Activated CD4-positive, alpha-beta T cell treated with anti-CD3 and anti-CD28 coated beads for 36 hours (primary cell): Measurements from ENCODE around the gene C14orf93. TPM values are rescaled to one million over a fixed set of nuclear protein-coding genes. Genes with fewer than 3 reads are reported as not detected.

ENCODE experiments used
- ATAC-seq: fragments of 200-7000 bp; cut with Tn5 transposase; one replicate; pipeline ENCODE4 v1.10.0; 2021; ENCODE audit warnings: mild to moderate bottlenecking, moderate library complexity
- CTCF ChIA-PET: fragments of 350-600 bp; sonication (Branson Sonifier 250); formaldehyde crosslinking; loops from one replicate; lab custom pipeline; 2021; ENCODE audit warnings: antibody characterized with exemption; lab: Charles Lee
- POLR2A ChIA-PET: fragments of 350-600 bp; sonication (Branson Sonifier 250); formaldehyde crosslinking; loops from one replicate; lab custom pipeline; 2021; ENCODE audit warnings: antibody characterized with exemption, inconsistent platforms; lab: Charles Lee
- DNase-seq: peaks from one replicate; pipeline ENCODE4 v3.0.0-alpha.2; 2020
- H3K27ac Mint-ChIP-seq: one replicate; pipeline ENCODE4 v1.8.0; 2021; ENCODE audit warnings: mixed read lengths
- H3K27me3 Mint-ChIP-seq: one replicate; pipeline ENCODE4 v1.8.0; 2021; ENCODE audit warnings: mixed read lengths
- H3K36me3 Mint-ChIP-seq: one replicate; pipeline ENCODE4 v1.8.0; 2021; ENCODE audit warnings: low read depth, mixed read lengths
- H3K4me1 Mint-ChIP-seq: one replicate; pipeline ENCODE4 v1.8.0; 2021; ENCODE audit warnings: mixed read lengths
- H3K4me3 Mint-ChIP-seq: one replicate; pipeline ENCODE4 v1.8.0; 2021; ENCODE audit warnings: mild to moderate bottlenecking, moderate library complexity, mixed read lengths
- H3K9me3 Mint-ChIP-seq: one replicate; pipeline ENCODE4 v1.8.0; 2021; ENCODE audit warnings: low read depth, mixed read lengths
- intact Hi-C, 2 experiments: fragments of 100-400 bp; cut with DNase I in 1 of 2; cut with micrococcal nuclease in 1 of 2; formaldehyde crosslinking; loops; one replicate each; pipeline versions ENCODE4 v1.14.2 to v1.15.1; 2022 to 2024; cut with DNase I, micrococcal nuclease
- total RNA-seq, 2 experiments: library from RNA; stranded (reverse); gene quantifications; one replicate each; pipeline ENCODE4 v1.2.3, GENCODE V29; 2021

The C14orf93 gene
- total RNA-seq, 2 experiments from 2014 or later: 10.7 to 11.5 TPM

GRCh38 chr14:22945642-22946041, 64.3 kb downstream of the C14orf93 start:
- Mint-ChIP-seq H3K4me3 (no peak overlapping the region), H3K36me3 (peaks cover 41% of the 10 kb centered on the region), H3K27me3 (no peaks in the 10 kb centered on the region), H3K9me3 (no peaks in the 10 kb centered on the region), H3K27ac (no peak overlapping the region), H3K4me1 (no peaks in the 10 kb centered on the region)
- POLR2A ChIA-PET: interaction anchor here (0.7 kb wide), 2 partner anchors 127 to 175 kb away, joined by 5 read pairs; no protein-coding TSS in a partner anchor
- CTCF ChIA-PET: interaction anchor here (0.6 to 1.8 kb wide), 10 partner anchors 10 to 1392 kb away, joined by 3 to 7 read pairs (median 3); partner anchors contain the start of gene PRMT5
- ATAC-seq (no peak), DNase-seq (no peak)
- intact Hi-C loops: no loop called here

- ATAC-seq: no peak
- intact Hi-C loops: no loop called here
- Mint-ChIP-seq H3K4me3 (no peak overlapping the region), H3K4me1 (no peaks in the 10 kb centered on the region), H3K27ac (no peak overlapping the region), H3K9me3 (no peaks in the 10 kb centered on the region), H3K27me3 (no peaks in the 10 kb centered on the region), H3K36me3 (peaks cover 31% of the 10 kb centered on the region)
- no peak for DNase-seq
- ChIA-PET POLR2A (no interaction called here), CTCF (interaction anchor here (0.6 to 2.6 kb wide), 8 partner anchors 9 to 369 kb away, joined by 3 to 7 read pairs (median 3); partner anchors contain the start of genes AJUBA and PRMT5)
Observed at GRCh38 chr14:22939684-22940083, 70.3 kb downstream of the C14orf93 start.

Other genes with a start within 250 kb of the C14orf93 start
- gene OXA1L, start 243.5 kb downstream of the C14orf93 start, total RNA-seq: 100 to 1,000 TPM; 136 to 148 TPM
- under 1 TPM; 0.50 to 0.72 TPM for gene SLC7A7, start 194.7 kb downstream of the C14orf93 start, total RNA-seq
- 100 to 1,000 TPM; 115 to 136 TPM for gene MRPL52, start 180.3 kb downstream of the C14orf93 start, total RNA-seq
- gene MMP14, start 173.6 kb downstream of the C14orf93 start, total RNA-seq: 1 to 10 TPM; 2.0 to 2.1 TPM
- 10 to 100 TPM; 36.3 to 41.8 TPM for gene LRP10, start 138.4 kb downstream of the C14orf93 start, total RNA-seq
- gene REM2, start 126.9 kb downstream of the C14orf93 start, total RNA-seq: under 1 TPM; 0.33 to 0.48 TPM
- 10 to 100 TPM; 61.6 to 68.6 TPM for gene RBM23, start 91.0 kb downstream of the C14orf93 start, total RNA-seq
- 100 to 1,000 TPM; 121 to 151 TPM for gene PRMT5, start 80.8 kb downstream of the C14orf93 start, total RNA-seq
- 10 to 100 TPM; 62.5 to 84.4 TPM for gene HAUS4, start 53.1 kb downstream of the C14orf93 start, total RNA-seq
- gene AJUBA, start 27.6 kb downstream of the C14orf93 start, total RNA-seq: 1 to 10 TPM; 2.9 to 3.2 TPM
- 100 to 1,000 TPM; 104 to 129 TPM for gene PSMB5, start 24.8 kb upstream of the C14orf93 start, total RNA-seq
- not detected for gene PSMB11, start 32.1 kb upstream of the C14orf93 start, total RNA-seq
- gene CDH24, start 47.4 kb upstream of the C14orf93 start, total RNA-seq: 1 to 10 TPM in 1 of 2 experiments, under 1 TPM in 1; 0.82 to 1.1 TPM
- 100 to 1,000 TPM; 160 to 215 TPM for gene ACIN1, start 85.0 kb upstream of the C14orf93 start, total RNA-seq
- gene C14orf119, start 85.4 kb upstream of the C14orf93 start, total RNA-seq: 10 to 100 TPM; 43.8 to 51.5 TPM
- not detected for gene CIROP, start 94.8 kb upstream of the C14orf93 start, total RNA-seq
- gene CEBPE, start 109.1 kb upstream of the C14orf93 start, total RNA-seq: under 1 TPM; 0.19 to 0.34 TPM
- 1 to 10 TPM in 1 of 2 experiments, under 1 TPM in 1; 0.89 to 1.6 TPM for gene SLC7A8, start 173.5 kb upstream of the C14orf93 start, total RNA-seq
- gene RNF212B, start 227.8 kb upstream of the C14orf93 start, total RNA-seq: not detected